Measurements from ENCODE around the gene WDR33.

The WDR33 gene

DNA sequence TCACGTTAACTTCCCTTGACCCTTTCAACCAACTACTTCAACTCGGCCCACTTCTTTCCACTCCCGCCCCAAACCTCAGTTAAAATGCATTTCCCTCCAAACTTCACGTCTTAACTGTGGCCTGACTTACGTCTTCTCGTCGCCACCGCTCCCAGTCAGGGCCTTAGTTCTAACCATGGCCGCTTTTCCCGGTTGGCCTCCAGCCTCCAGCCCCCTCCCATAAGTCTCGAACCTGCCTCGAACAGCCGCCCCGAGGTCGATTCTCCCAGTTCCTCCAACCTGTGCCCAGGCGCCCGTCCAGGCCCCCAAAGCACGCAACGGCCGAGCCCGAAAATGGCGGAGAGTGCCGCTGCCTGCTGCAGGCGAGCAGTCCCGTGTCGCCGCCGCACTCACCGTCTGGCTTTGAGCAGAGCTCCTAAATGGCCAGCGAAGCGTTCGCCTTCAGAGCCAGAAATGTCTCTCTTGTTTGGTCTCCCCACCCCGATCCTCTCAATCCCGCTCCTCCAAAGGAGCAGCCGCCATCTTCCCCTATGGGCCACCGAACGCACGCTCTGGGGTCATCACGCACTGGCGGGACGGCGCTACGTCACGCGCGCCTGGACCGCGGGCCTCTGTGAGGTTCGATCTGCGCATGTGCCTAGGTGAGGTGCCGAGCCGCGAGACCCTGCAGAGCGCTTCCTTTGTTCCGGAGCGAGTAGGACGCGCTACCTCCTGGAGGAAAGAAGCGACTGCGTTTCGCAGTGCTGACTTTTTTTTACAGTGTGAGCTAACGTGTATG, at the start of gene WDR33:
Gene WDR33 (minus strand): TSS at position 553 of the 778 bp plus-strand sequence. CDS start 40,190 bp downstream, outside the sequence.
- Histone ChIP-seq H3K9me3 (ENCODE audit: control insufficient read depth, insufficient read depth, low read length) (no peaks in the 10 kb centered on the region), H3K4me1 (ENCODE audit: control insufficient read depth, insufficient read depth, low read length) (peaks cover 21% of the 10 kb centered on the region), H3K4me3 (ENCODE audit: low read depth, low read length) (peak within 1 kb of the TSS; percentile 86), H3K36me3 (ENCODE audit: control insufficient read depth, insufficient read depth, low read length) (no peaks in the 10 kb centered on the region), H3K9ac (ENCODE audit: low read depth, low read length) (peak within 1 kb of the TSS; percentile 89), H3K27me3 (ENCODE audit: control insufficient read depth, insufficient read depth, low read length) (no peaks in the 10 kb centered on the region), H3K27ac (ENCODE audit: low read depth, low read length) (peak within 1 kb of the TSS; percentile 96)

DNA sequence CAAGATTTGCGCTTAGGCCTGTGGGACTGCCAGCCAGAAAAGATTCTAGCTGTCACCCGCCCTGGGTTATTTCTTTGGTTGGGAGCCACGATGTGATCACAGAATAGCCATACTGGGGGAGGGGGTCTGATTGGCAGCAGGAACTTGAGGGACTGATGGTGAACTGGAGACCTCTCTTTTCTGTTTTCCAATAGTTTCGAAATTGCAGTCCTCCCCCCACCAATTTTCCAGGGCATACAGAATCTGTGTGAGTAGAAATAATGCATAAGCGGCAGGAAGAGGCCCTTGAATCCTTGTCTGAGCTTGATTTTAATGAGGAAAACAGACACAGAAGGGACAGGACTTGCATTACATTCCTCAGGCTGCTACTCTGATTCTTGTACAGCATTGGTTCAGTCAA, 49.2 kb upstream of the WDR33 start:
- Histone ChIP-seq H3K4me3 (ENCODE audit: low read depth, low read length) (no peak overlapping the region), H3K9ac (ENCODE audit: low read depth, low read length) (no peak overlapping the region), H3K4me1 (ENCODE audit: control insufficient read depth, insufficient read depth, low read length) (peaks cover 11% of the 10 kb centered on the region), H3K36me3 (ENCODE audit: control insufficient read depth, insufficient read depth, low read length) (peaks cover 28% of the 10 kb centered on the region), H3K27ac (ENCODE audit: low read depth, low read length) (peak overlapping the region; percentile 50), H3K27me3 (ENCODE audit: control insufficient read depth, insufficient read depth, low read length) (no peaks in the 10 kb centered on the region), H3K9me3 (ENCODE audit: control insufficient read depth, insufficient read depth, low read length) (no peaks in the 10 kb centered on the region)

DNA sequence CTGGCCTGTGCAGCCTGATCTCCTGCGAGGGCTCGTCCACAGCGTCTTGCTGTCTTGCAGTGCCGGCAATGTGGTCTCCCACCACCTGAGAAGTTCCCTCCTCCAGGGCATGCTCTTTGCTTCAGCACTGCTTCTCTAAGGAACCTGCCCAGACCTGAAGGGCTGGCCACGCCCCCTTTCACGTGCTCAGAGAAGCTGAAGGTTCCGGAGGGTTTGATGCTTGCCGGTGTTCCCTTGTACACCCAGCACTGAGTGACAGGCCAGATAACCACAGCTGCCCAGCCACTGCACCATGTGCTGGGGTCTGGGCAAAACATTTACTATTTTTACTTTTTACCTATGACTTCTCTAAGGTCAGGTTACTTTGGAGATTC, 48.7 kb upstream of the WDR33 start:
- Histone ChIP-seq H3K36me3 (ENCODE audit: control insufficient read depth, insufficient read depth, low read length) (peaks cover 24% of the 10 kb centered on the region), H3K27me3 (ENCODE audit: control insufficient read depth, insufficient read depth, low read length) (no peaks in the 10 kb centered on the region), H3K4me3 (ENCODE audit: low read depth, low read length) (no peak overlapping the region), H3K9me3 (ENCODE audit: control insufficient read depth, insufficient read depth, low read length) (no peaks in the 10 kb centered on the region), H3K4me1 (ENCODE audit: control insufficient read depth, insufficient read depth, low read length) (peaks cover 11% of the 10 kb centered on the region), H3K9ac (ENCODE audit: low read depth, low read length) (no peak overlapping the region), H3K27ac (ENCODE audit: low read depth, low read length) (peak overlapping the region; percentile 50)

DNA sequence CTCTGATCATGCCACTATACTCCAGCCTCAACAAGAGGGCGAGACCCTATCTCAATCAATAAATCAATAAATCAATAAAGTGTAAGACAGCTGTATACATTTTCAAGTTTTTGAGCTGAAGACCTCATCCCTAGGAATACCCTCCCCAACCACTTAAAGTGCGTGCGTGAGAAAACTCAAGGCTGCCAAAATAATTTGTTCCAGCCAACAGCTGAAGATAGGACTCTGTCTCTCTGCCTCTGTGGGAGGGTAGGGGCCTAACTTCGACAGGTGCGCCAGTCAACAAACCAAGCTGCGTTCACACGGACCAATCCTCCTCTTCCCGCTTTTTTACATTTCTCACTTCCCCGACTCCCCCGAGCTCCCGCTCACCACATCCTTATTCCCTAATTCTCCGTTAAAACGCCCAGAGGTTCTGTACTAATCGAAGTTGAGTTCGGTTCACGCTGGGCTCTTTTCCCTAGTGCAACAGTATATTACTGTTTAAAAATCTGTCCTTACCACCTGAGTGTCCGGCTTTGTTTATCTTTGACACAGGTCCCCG, 46.4 kb upstream of the WDR33 start:
- Histone ChIP-seq H3K4me1 (ENCODE audit: control insufficient read depth, insufficient read depth, low read length) (peaks cover 11% of the 10 kb centered on the region), H3K27ac (ENCODE audit: low read depth, low read length) (peak overlapping the region; percentile 73), H3K9ac (ENCODE audit: low read depth, low read length) (peak overlapping the region; percentile 81)

DNA sequence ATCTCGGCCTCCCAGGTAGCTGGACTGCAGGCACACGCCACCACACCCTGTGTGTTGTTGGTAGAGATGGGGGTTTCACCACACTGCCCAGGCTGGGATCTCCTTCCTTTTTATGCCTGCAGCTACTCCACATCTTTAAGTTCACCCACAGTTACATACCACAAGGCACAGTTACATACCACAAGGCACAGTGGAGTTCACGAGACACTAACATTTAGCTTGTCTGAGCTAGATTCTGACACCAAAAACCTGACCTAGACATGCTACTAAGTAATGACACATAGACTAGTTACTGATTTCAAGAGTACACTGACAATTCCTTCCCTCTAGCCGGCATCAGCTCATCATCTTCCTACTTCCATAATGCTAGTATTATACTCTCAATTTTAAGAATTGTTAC, 42.7 kb upstream of the WDR33 start:
- no peak overlapping the region for H3K9ac ChIP-seq (ENCODE audit: low read depth, low read length)
- no peaks in the 10 kb centered on the region for H3K27me3 ChIP-seq (ENCODE audit: control insufficient read depth, insufficient read depth, low read length)
- H3K36me3 ChIP-seq (ENCODE audit: control insufficient read depth, insufficient read depth, low read length), result peaks cover 60% of the 10 kb centered on the region
- no peak overlapping the region for H3K27ac ChIP-seq (ENCODE audit: low read depth, low read length)
- no peaks in the 10 kb centered on the region for H3K9me3 ChIP-seq (ENCODE audit: control insufficient read depth, insufficient read depth, low read length)
- no peaks in the 10 kb centered on the region for H3K4me1 ChIP-seq (ENCODE audit: control insufficient read depth, insufficient read depth, low read length)
- no peak overlapping the region for H3K4me3 ChIP-seq (ENCODE audit: low read depth, low read length)

More for the DNA sequence above, 46.4 kb upstream of the WDR33 start:
- peaks cover 25% of the 10 kb centered on the region for H3K36me3 ChIP-seq (ENCODE audit: control insufficient read depth, insufficient read depth, low read length)
- H3K27me3 ChIP-seq (ENCODE audit: control insufficient read depth, insufficient read depth, low read length), result no peaks in the 10 kb centered on the region
- H3K9me3 ChIP-seq (ENCODE audit: control insufficient read depth, insufficient read depth, low read length), result no peaks in the 10 kb centered on the region
- H3K4me3 ChIP-seq (ENCODE audit: low read depth, low read length), result peak overlapping the region; percentile 76

DNA sequence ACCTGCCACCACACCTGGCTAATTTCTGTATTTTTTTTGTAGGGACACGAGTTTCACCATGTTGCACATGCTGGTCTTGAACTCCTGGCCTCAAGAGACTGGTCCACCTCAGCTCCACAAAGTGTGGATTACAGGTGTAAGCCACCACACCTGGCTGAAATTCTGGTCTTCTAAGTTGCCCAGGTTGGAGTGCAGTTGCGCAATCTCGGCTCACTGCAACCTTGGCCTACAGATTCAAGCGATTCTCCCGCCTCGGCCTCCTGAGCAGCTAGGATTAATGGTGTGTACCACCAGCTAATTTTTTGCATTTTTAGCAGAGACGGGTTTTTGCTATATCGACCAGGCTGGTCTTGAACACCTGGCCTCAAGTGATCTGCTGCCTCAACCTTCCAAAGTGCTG, 41.4 kb upstream of the WDR33 start:
- peaks cover 71% of the 10 kb centered on the region for H3K36me3 ChIP-seq (ENCODE audit: control insufficient read depth, insufficient read depth, low read length)
- H3K9ac ChIP-seq (ENCODE audit: low read depth, low read length), result no peak overlapping the region
- no peaks in the 10 kb centered on the region for H3K27me3 ChIP-seq (ENCODE audit: control insufficient read depth, insufficient read depth, low read length)
- no peak overlapping the region for H3K27ac ChIP-seq (ENCODE audit: low read depth, low read length)
- H3K4me3 ChIP-seq (ENCODE audit: low read depth, low read length), result no peak overlapping the region
- no peaks in the 10 kb centered on the region for H3K4me1 ChIP-seq (ENCODE audit: control insufficient read depth, insufficient read depth, low read length)
- no peaks in the 10 kb centered on the region for H3K9me3 ChIP-seq (ENCODE audit: control insufficient read depth, insufficient read depth, low read length)

DNA sequence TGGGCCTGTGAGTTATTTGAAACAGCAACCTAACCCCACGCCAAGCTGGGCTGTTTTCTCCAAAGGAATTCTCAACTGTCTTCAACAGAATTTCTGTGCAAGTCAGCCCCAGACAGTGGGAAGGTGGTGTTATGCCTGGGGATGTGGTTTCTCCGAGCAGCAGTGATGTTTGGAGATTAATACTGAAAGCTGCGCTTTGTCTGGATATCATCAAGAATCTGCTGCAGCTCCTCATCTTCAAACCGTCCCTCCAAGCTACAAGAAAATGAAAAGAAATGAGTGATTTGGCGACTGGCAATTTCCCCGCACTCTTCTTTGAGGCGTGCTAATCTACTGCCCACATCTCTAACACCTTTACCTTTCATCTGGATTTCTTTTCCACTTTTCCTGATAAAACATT, 37.0 kb upstream of the WDR33 start:
- Histone ChIP-seq H3K4me1 (ENCODE audit: control insufficient read depth, insufficient read depth, low read length) (no peaks in the 10 kb centered on the region), H3K27me3 (ENCODE audit: control insufficient read depth, insufficient read depth, low read length) (no peaks in the 10 kb centered on the region), H3K9me3 (ENCODE audit: control insufficient read depth, insufficient read depth, low read length) (no peaks in the 10 kb centered on the region), H3K36me3 (ENCODE audit: control insufficient read depth, insufficient read depth, low read length) (peaks cover 75% of the 10 kb centered on the region), H3K9ac (ENCODE audit: low read depth, low read length) (no peak overlapping the region), H3K27ac (ENCODE audit: low read depth, low read length) (no peak overlapping the region), H3K4me3 (ENCODE audit: low read depth, low read length) (no peak overlapping the region)

DNA sequence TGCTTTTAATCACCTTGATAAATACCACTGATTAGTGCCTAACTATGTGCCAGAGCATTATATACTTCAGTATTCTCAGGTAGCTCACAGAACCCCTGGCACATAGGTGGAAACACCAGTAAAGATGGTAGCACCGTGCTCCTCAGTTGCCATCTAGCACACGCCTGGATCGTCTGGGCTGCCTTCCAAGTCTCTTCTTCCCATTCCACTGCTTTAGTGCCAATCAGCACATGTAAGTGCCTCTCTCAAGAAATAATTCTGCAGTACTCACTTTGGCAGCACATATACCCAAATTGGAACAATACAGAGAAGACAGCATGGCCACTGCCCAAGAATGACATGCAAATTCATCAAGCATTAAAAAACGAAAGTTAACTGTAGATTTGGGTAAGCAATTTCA, 34.0 kb upstream of the WDR33 start:
- Histone ChIP-seq H3K9me3 (ENCODE audit: control insufficient read depth, insufficient read depth, low read length) (no peaks in the 10 kb centered on the region), H3K36me3 (ENCODE audit: control insufficient read depth, insufficient read depth, low read length) (peaks cover 48% of the 10 kb centered on the region), H3K27ac (ENCODE audit: low read depth, low read length) (no peak overlapping the region), H3K4me1 (ENCODE audit: control insufficient read depth, insufficient read depth, low read length) (no peaks in the 10 kb centered on the region), H3K9ac (ENCODE audit: low read depth, low read length) (no peak overlapping the region), H3K4me3 (ENCODE audit: low read depth, low read length) (no peak overlapping the region), H3K27me3 (ENCODE audit: control insufficient read depth, insufficient read depth, low read length) (no peaks in the 10 kb centered on the region)

DNA sequence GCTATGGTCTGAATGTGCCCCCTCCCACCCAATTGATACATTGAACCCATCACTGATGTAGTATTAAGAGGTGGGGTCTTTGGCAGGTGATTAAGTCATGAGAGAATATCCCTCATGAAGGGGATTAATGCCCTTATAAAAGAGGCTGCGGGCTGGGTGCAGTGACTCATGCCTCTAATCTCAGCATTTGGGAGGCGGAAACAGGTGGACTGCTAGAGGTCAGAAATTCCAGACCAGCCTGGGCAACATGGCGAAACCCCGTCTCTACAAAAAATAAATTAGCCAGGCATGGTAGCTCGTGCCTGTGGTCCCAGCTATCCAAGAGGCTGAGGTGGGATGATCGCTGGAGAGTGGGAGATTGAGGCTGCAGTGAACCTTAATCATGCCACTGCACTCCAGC, 32.7 kb upstream of the WDR33 start:
- no peaks in the 10 kb centered on the region for H3K4me1 ChIP-seq (ENCODE audit: control insufficient read depth, insufficient read depth, low read length)

DNA sequence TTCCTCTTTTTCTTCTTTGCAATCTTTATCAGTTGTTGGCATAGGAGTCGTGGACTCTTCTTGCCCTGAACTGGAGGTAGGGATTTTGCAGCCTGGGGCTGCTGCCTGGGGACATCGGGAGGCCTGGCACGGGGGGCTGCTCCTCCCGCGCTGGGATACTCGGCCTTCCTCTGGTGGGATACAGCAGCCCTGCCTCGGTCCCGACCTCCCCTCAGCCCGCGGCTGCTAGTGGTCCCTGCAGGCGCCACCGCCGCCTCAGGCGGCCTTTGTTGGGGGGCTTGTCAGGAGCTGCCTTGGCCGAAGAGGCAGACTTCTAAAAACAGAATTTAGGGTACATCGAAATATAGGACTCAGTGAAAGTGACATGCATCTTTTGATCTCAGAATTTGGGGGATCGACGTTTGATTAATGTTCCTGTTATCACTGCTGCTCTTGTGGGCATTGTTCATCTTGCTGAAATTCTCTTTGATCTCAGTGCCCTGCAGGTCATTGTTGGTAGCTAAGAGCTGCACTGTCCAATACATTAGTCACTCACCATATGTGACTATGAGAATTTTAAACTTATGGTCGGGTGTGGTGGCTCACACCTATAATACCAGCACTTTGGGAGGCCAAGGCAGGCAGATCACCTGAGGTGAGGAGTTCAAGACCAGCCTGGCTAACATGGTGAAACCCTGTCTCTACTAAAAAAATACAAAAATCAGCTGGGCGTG, 30.7 kb upstream of the WDR33 start:
- no peaks in the 10 kb centered on the region for H3K4me1 ChIP-seq (ENCODE audit: control insufficient read depth, insufficient read depth, low read length)
- H3K27ac ChIP-seq (ENCODE audit: low read depth, low read length), result no peak overlapping the region
- no peak overlapping the region for H3K9ac ChIP-seq (ENCODE audit: low read depth, low read length)
- no peak overlapping the region for H3K4me3 ChIP-seq (ENCODE audit: low read depth, low read length)
- peaks cover 16% of the 10 kb centered on the region for H3K36me3 ChIP-seq (ENCODE audit: control insufficient read depth, insufficient read depth, low read length)
- H3K27me3 ChIP-seq (ENCODE audit: control insufficient read depth, insufficient read depth, low read length), result no peaks in the 10 kb centered on the region
- H3K9me3 ChIP-seq (ENCODE audit: control insufficient read depth, insufficient read depth, low read length), result no peaks in the 10 kb centered on the region

More for the DNA sequence above, 32.7 kb upstream of the WDR33 start:
- Histone ChIP-seq H3K27me3 (ENCODE audit: control insufficient read depth, insufficient read depth, low read length) (no peaks in the 10 kb centered on the region), H3K9ac (ENCODE audit: low read depth, low read length) (no peak overlapping the region), H3K9me3 (ENCODE audit: control insufficient read depth, insufficient read depth, low read length) (no peaks in the 10 kb centered on the region), H3K36me3 (ENCODE audit: control insufficient read depth, insufficient read depth, low read length) (peaks cover 35% of the 10 kb centered on the region), H3K4me3 (ENCODE audit: low read depth, low read length) (no peak overlapping the region), H3K27ac (ENCODE audit: low read depth, low read length) (no peak overlapping the region)

DNA sequence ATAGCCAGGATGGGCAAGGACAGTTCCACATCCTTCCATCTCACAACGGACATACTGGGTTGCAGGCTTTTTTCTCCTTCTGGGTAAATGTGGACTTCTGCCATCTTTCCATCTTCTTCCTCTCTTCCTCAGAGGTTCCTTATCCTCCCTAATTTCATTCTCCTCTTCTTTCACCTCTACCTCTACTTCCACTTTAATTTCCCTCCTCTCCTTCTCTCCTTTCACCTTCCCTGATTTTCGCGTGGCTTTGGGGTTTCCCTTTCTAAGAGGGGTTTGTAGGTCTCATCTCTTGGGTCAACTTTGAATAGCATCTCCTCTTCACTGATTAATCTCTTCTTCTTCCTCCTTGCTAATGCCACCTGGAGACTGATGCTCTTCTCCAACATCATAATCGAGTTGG, 29.9 kb upstream of the WDR33 start:
- no peaks in the 10 kb centered on the region for H3K4me1 ChIP-seq (ENCODE audit: control insufficient read depth, insufficient read depth, low read length)
- H3K27ac ChIP-seq (ENCODE audit: low read depth, low read length), result no peak overlapping the region
- H3K27me3 ChIP-seq (ENCODE audit: control insufficient read depth, insufficient read depth, low read length), result no peaks in the 10 kb centered on the region
- no peak overlapping the region for H3K4me3 ChIP-seq (ENCODE audit: low read depth, low read length)
- no peak overlapping the region for H3K9ac ChIP-seq (ENCODE audit: low read depth, low read length)
- peaks cover 8% of the 10 kb centered on the region for H3K36me3 ChIP-seq (ENCODE audit: control insufficient read depth, insufficient read depth, low read length)
- H3K9me3 ChIP-seq (ENCODE audit: control insufficient read depth, insufficient read depth, low read length), result no peaks in the 10 kb centered on the region

Data from HUES48 (cell line).